Measurements from ENCODE around the gene LGALSL. TPM values are rescaled to one million over a fixed set of nuclear protein-coding genes. Genes with fewer than 3 reads are reported as not detected.

LGALSL gene
- total RNA-seq, 4 donors from 2014 or later, result 16.4 to 56.0 (median 33.5) TPM

DNA sequence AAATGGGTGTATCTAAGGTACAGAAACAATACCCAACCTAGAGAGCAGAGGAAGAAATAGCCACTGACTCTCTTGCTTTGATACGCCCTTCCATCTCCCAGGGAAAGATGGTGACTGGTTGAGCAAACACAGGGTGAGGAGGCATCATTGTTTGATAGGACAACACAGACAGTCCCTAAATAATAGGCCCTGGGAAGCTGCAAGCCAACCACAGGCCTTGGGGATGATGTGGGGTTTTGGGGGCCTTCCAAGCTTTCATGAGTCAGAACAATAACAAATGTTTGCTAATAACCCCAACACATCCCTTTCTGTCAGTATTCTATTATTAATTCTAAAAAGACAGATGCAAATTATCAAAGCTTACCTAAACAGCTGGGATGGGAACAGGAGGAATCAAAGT, 9.8 kb downstream of the LGALSL start:
- no peak overlapping the region for H3K4me3 ChIP-seq
- H3K27me3 ChIP-seq, result no peaks in the 10 kb centered on the region
- no peak for DNase-seq
- peaks cover 0 to 18% (median 0%) of the 10 kb centered on the region in 3 donors for H3K36me3 ChIP-seq
- no peak for TF ChIP-seq POLR2A (IDR thresholded peaks at IDR 0.05)
- TF ChIP-seq, protein P1, sequence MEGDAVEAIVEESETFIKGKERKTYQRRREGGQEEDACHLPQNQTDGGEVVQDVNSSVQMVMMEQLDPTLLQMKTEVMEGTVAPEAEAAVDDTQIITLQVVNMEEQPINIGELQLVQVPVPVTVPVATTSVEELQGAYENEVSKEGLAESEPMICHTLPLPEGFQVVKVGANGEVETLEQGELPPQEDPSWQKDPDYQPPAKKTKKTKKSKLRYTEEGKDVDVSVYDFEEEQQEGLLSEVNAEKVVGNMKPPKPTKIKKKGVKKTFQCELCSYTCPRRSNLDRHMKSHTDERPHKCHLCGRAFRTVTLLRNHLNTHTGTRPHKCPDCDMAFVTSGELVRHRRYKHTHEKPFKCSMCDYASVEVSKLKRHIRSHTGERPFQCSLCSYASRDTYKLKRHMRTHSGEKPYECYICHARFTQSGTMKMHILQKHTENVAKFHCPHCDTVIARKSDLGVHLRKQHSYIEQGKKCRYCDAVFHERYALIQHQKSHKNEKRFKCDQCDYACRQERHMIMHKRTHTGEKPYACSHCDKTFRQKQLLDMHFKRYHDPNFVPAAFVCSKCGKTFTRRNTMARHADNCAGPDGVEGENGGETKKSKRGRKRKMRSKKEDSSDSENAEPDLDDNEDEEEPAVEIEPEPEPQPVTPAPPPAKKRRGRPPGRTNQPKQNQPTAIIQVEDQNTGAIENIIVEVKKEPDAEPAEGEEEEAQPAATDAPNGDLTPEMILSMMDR (IDR thresholded peaks at IDR 0.05), result no peak
- H3K27ac ChIP-seq, result no peak overlapping the region
- H3K9me3 ChIP-seq, result no peaks in the 10 kb centered on the region
- intact Hi-C loops (cut with DNase I), result no loop called here
- WGBS, 2 donors, result 88 to 89% methylated on average over 1 of the region's 1 CpG
- peaks cover 0 to 22% (median 0%) of the 10 kb centered on the region in 3 donors for H3K4me1 ChIP-seq

GRCh38 chr2:64466478-64467085, 12.6 kb downstream of the LGALSL start:
- WGBS, 2 donors, result 61 to 67% methylated on average over 6 of the region's 6 CpGs
- no peaks in the 10 kb centered on the region for H3K27me3 ChIP-seq
- TF ChIP-seq, protein P1 (IDR thresholded peaks at IDR 0.05), result no peak
- TF ChIP-seq POLR2A (IDR thresholded peaks at IDR 0.05), result no peak
- no peak overlapping the region for H3K27ac ChIP-seq
- intact Hi-C loops (cut with DNase I), result no loop called here
- no peak overlapping the region for H3K4me3 ChIP-seq
- peaks cover 0 to 2% (median 0%) of the 10 kb centered on the region in 3 donors for H3K36me3 ChIP-seq
- no peaks in the 10 kb centered on the region for H3K9me3 ChIP-seq
- DNase-seq, result no peak
- H3K4me1 ChIP-seq, result peaks cover 0 to 6% (median 0%) of the 10 kb centered on the region in 3 donors

GRCh38 chr2:64467096-64467843, 13.3 kb downstream of the LGALSL start:
- H3K4me1 ChIP-seq, result peaks cover 0 to 6% (median 0%) of the 10 kb centered on the region in 3 donors
- 67 to 77% methylated on average over 6 to 8 of the region's 8 CpGs for WGBS, 2 donors
- H3K36me3 ChIP-seq, result no peaks in the 10 kb centered on the region
- H3K27ac ChIP-seq, result no peak overlapping the region
- intact Hi-C loops (cut with DNase I), result no loop called here
- no peaks in the 10 kb centered on the region for H3K27me3 ChIP-seq
- H3K9me3 ChIP-seq, result no peaks in the 10 kb centered on the region
- no peak overlapping the region for H3K4me3 ChIP-seq
- TF ChIP-seq, protein P1 (IDR thresholded peaks at IDR 0.05), result no peak
- no peak for TF ChIP-seq POLR2A (IDR thresholded peaks at IDR 0.05)
- no peak for DNase-seq

DNA sequence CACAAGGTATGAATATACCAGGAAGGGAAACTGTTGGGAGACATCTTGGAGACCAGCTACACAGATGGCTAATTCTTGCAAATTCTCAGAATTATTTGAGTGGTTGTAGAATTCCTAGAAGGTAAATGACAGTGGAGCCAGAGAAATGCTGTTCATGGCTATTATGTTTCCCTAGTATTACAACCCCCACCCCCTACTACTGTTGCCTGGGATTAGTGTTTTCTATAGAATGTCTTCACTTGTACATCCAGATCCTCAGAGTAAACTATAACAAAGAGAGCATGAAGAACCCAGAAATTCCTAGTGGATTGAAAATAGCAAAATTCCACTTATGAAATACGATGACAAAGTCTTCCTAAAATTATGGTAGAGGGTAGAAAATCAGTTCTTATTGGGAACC, 15.3 kb downstream of the LGALSL start:
- H3K9me3 ChIP-seq, result no peaks in the 10 kb centered on the region
- no peaks in the 10 kb centered on the region for H3K4me1 ChIP-seq
- no peak for DNase-seq
- H3K27ac ChIP-seq, result no peak overlapping the region
- intact Hi-C loops (cut with DNase I), result no loop called here
- H3K4me3 ChIP-seq, result no peak overlapping the region
- 76 to 96% methylated on average over 1 of the region's 1 CpG for WGBS, 2 donors
- TF ChIP-seq, protein P1 (IDR thresholded peaks at IDR 0.05), result no peak
- TF ChIP-seq POLR2A (IDR thresholded peaks at IDR 0.05), result no peak
- no peaks in the 10 kb centered on the region for H3K36me3 ChIP-seq
- H3K27me3 ChIP-seq, result no peaks in the 10 kb centered on the region

DNA sequence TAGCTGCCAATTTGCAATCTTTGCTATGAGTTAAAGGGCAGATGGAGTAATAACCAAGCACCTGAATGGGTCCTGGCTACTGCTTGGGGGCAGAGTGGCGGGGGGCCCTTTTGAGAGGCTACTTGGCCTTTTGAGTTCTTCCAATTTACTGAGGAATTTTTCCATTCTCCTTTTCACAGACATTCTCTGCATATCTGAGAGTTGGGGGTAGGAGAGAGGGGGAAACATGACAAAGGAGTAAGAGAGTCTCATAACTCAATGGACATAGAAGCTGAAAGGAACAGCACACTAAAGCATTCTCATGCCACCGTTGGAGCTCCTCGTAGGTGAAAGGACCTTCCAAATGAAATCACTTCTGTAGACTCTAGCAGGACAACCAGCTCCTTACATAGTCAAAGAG, 16.1 kb downstream of the LGALSL start:
- Histone ChIP-seq H3K27ac (no peak overlapping the region), H3K4me1 (no peaks in the 10 kb centered on the region), H3K27me3 (no peaks in the 10 kb centered on the region), H3K4me3 (no peak overlapping the region), H3K9me3 (no peaks in the 10 kb centered on the region), H3K36me3 (no peaks in the 10 kb centered on the region)
- intact Hi-C loops (cut with DNase I), result no loop called here
- DNase-seq, result no peak
- no peak for TF ChIP-seq POLR2A (IDR thresholded peaks at IDR 0.05)
- TF ChIP-seq, protein P1 (IDR thresholded peaks at IDR 0.05), result no peak
- WGBS, 2 donors, result 84 to 95% methylated on average over 3 of the region's 3 CpGs

All from esophagus squamous epithelium (tissue), 5 donors.